Fibroblast of skin of right biceps (primary cell): ENCODE measurements around the gene PKIB.
"Not testable (repeated sequence)": the region's sequence is repeated elsewhere in the genome, so short reads cannot be mapped to it uniquely, and the experiment has no call there.

Experiments
- DNase-seq: peaks from one replicate; pipeline ENCODE4 v3.0.0-alpha.2; 2013

PKIB gene

GRCh38 chr6:122609881-122610689, at the start of gene PKIB:
TSS of gene PKIB (plus strand) at chr6:122610405. CDS start at chr6:122717795, 107,390 bp downstream.
- peak; percentile 69 for DNase-seq

- DNase-seq, result no peak
Measured at GRCh38 chr6:122563364-122564052, 46.7 kb upstream of the PKIB start.

GRCh38 chr6:122564230-122564629, 46.0 kb upstream of the PKIB start:
- DNase-seq, result no peak

- no peak for DNase-seq
Measured at GRCh38 chr6:122565708-122566107, 44.5 kb upstream of the PKIB start.

- no peak for DNase-seq
Measured at GRCh38 chr6:122567034-122567433, 43.2 kb upstream of the PKIB start.

GRCh38 chr6:122568350-122568749, 41.9 kb upstream of the PKIB start:
- DNase-seq, result no peak

GRCh38 chr6:122568797-122569221, 41.4 kb upstream of the PKIB start:
- DNase-seq, result no peak

- DNase-seq, result no peak
Measured at GRCh38 chr6:122569230-122569771, 40.9 kb upstream of the PKIB start.

- no peak for DNase-seq
Measured at GRCh38 chr6:122571888-122572287, 38.3 kb upstream of the PKIB start.

GRCh38 chr6:122576888-122577287, 33.3 kb upstream of the PKIB start:
- DNase-seq, result no peak

GRCh38 chr6:122578961-122579360, 31.2 kb upstream of the PKIB start:
- DNase-seq, result no peak

- no peak for DNase-seq
Measured at GRCh38 chr6:122580737-122581136, 29.5 kb upstream of the PKIB start.

GRCh38 chr6:122589115-122589514, 21.1 kb upstream of the PKIB start:
- no peak for DNase-seq

GRCh38 chr6:122598295-122598694, 11.9 kb upstream of the PKIB start:
- not testable (repeated sequence) for DNase-seq

GRCh38 chr6:122604676-122605075, 5.5 kb upstream of the PKIB start:
- DNase-seq, result no peak

GRCh38 chr6:122610690-122611455, 668 bp downstream of the PKIB start:
- peak; percentile 2 for DNase-seq

GRCh38 chr6:122612838-122613237, 2.6 kb downstream of the PKIB start:
- DNase-seq, result no peak

GRCh38 chr6:122614303-122614702, 4.1 kb downstream of the PKIB start:
- no peak for DNase-seq

GRCh38 chr6:122615409-122615808, 5.2 kb downstream of the PKIB start:
- DNase-seq, result no peak

- no peak for DNase-seq
Measured at GRCh38 chr6:122616877-122617276, 6.7 kb downstream of the PKIB start.

- no peak for DNase-seq
Measured at GRCh38 chr6:122619309-122619708, 9.1 kb downstream of the PKIB start.

GRCh38 chr6:122620428-122620827, 10.2 kb downstream of the PKIB start:
- DNase-seq, result no peak

GRCh38 chr6:122620902-122621301, 10.7 kb downstream of the PKIB start:
- DNase-seq, result no peak
